Hematopoietic multipotent progenitor cell (in vitro differentiated cells): ENCODE results near the gene TOM1L2. TPM values are rescaled to one million over a fixed set of nuclear protein-coding genes. Genes with fewer than 3 reads are reported as not detected.
"Not testable (repeated sequence)": the region's sequence is repeated elsewhere in the genome, so short reads cannot be mapped to it uniquely, and the experiment has no call there.

Experiments used
- DNase-seq, 3 donors: peaks; one replicate each; pipeline ENCODE4 v3.0.0-alpha.2; 2011 to 2015; ENCODE audit warnings: low read depth in 2 of 3, low spot score in 2 of 3
- total RNA-seq: library from RNA; depleted of rRNA; stranded (reverse); fragments of >200 nt; gene quantifications from one replicate; pipeline ENCODE4 v1.2.3, GENCODE V29; 2012

The TOM1L2 gene
- total RNA-seq, 1 donor: 23.4 TPM

- no peak for DNase-seq
Observed at GRCh38 chr17:17811381-17812210, 160.6 kb downstream of the TOM1L2 start.

- no peak for DNase-seq
Observed at GRCh38 chr17:17810895-17811248, 161.3 kb downstream of the TOM1L2 start.

- no peak for DNase-seq
Observed at GRCh38 chr17:17810084-17810894, 161.9 kb downstream of the TOM1L2 start.

- no peak for DNase-seq
Observed at GRCh38 chr17:17809531-17810083, 162.6 kb downstream of the TOM1L2 start.

- DNase-seq: peak in 1 of 3 donors; percentile 22
Observed at GRCh38 chr17:17808706-17809432, 163.3 kb downstream of the TOM1L2 start.

GRCh38 chr17:17808200-17808599, 164.0 kb downstream of the TOM1L2 start:
- DNase-seq: not testable (repeated sequence)

- DNase-seq: no peak
Observed at GRCh38 chr17:17807440-17807839, 164.8 kb downstream of the TOM1L2 start.

- no peak for DNase-seq
Observed at GRCh38 chr17:17806611-17807274, 165.5 kb downstream of the TOM1L2 start.

GRCh38 chr17:17806035-17806434, 166.2 kb downstream of the TOM1L2 start:
- no peak for DNase-seq

- no peak for DNase-seq
Observed at GRCh38 chr17:17805575-17805974, 166.6 kb downstream of the TOM1L2 start.

GRCh38 chr17:17804007-17804406, 168.2 kb downstream of the TOM1L2 start:
- no peak for DNase-seq

- DNase-seq: no peak
Observed at GRCh38 chr17:17801800-17802481, 170.3 kb downstream of the TOM1L2 start.

- DNase-seq: no peak
Observed at GRCh38 chr17:17800504-17801021, 171.6 kb downstream of the TOM1L2 start.

- DNase-seq: no peak
Observed at GRCh38 chr17:17798573-17799255, 173.5 kb downstream of the TOM1L2 start.

- DNase-seq: no peak
Observed at GRCh38 chr17:17798010-17798556, 174.1 kb downstream of the TOM1L2 start.

GRCh38 chr17:17797119-17797809, 174.9 kb downstream of the TOM1L2 start:
- DNase-seq: no peak

GRCh38 chr17:17796787-17797061, 175.5 kb downstream of the TOM1L2 start:
- DNase-seq: no peak
